Mammary epithelial cell (primary cell): Measurements from ENCODE around the gene BCAS3.

Experiments used
- CTCF ChIP-seq, 2 donors: IDR thresholded peaks in 1 of 2; conservative IDR thresholded peaks in 1 of 2; 2 replicates each; pipeline ENCODE4 v1.5.1; 2011 to 2012; ENCODE audit warnings: inconsistent platforms in 2 of 2, low read length in 2 of 2, mild to moderate bottlenecking in 2 of 2, control low read depth in 1 of 2, low read depth in 1 of 2; ENCODE audit not compliant: insufficient read depth in 1 of 2; ENCODE audit errors: extremely low read depth in 1 of 2
- EZH2 ChIP-seq: IDR thresholded peaks from 2 replicates; pipeline ENCODE4 v1.6.1; 2012; ENCODE audit warnings: low read length, inconsistent platforms, borderline replicate concordance

- TF ChIP-seq CTCF (conservative IDR thresholded peaks at IDR 0.05 in 1 of 2, IDR thresholded peaks at IDR 0.05 in 1 of 2; ENCODE audit: extremely low read depth in 1 of 2, insufficient read depth in 1 of 2, low read depth in 1 of 2, low read length in 2 of 2) (no peak), EZH2 (no peak)
These were observed 668.4 kb downstream of the BCAS3 start for GRCh38 chr17:61345825-61346666.
